Lower leg skin (tissue), 3 donors: ENCODE data around the gene UBE2J2.

ENCODE experiments used
- POLR2A ChIP-seq, 2 donors: fragments of 450-650 bp; IDR thresholded peaks; one replicate each; pipeline ENCODE4 v1.6.1; 2016 to 2017; ENCODE audit warnings: antibody characterized with exemption in 2 of 2, mild to moderate bottlenecking in 1 of 2, moderate library complexity in 1 of 2
- TF ChIP-seq, protein P1 (sequence below), 3 donors: fragments of 450-650 bp; IDR thresholded peaks; one replicate each; pipeline ENCODE4 v1.5.1; 2016; ENCODE audit warnings: antibody characterized with exemption in 3 of 3, mild to moderate bottlenecking in 3 of 3, moderate library complexity in 2 of 3

DNA sequence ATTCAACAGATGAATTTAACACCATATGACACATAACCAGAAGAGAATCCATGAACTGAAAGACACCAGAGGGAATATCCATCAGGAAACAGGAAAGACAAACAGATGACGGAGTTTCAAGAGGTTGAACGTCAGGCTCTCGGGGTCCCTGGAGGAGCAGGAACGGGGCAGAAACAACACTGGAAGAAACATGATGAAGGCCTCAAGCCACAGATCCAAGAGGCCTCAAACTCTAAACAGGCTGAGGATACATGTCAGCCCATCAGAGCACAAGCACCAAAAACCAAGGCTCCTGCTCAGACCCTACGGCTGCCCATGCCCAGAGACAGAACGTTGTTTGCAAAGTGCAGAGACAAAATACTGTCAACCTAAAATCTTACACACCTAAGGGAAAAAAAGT, 43.8 kb upstream of the UBE2J2 start:
- TF ChIP-seq POLR2A (IDR thresholded peaks at IDR 0.05) = no peak
- TF ChIP-seq, protein P1, sequence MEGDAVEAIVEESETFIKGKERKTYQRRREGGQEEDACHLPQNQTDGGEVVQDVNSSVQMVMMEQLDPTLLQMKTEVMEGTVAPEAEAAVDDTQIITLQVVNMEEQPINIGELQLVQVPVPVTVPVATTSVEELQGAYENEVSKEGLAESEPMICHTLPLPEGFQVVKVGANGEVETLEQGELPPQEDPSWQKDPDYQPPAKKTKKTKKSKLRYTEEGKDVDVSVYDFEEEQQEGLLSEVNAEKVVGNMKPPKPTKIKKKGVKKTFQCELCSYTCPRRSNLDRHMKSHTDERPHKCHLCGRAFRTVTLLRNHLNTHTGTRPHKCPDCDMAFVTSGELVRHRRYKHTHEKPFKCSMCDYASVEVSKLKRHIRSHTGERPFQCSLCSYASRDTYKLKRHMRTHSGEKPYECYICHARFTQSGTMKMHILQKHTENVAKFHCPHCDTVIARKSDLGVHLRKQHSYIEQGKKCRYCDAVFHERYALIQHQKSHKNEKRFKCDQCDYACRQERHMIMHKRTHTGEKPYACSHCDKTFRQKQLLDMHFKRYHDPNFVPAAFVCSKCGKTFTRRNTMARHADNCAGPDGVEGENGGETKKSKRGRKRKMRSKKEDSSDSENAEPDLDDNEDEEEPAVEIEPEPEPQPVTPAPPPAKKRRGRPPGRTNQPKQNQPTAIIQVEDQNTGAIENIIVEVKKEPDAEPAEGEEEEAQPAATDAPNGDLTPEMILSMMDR (IDR thresholded peaks at IDR 0.05) = no peak
